Cardiac fibroblast (primary cell): ENCODE results near the gene SH3D21.

Experiments
- DNase-seq, 2 donors: peaks; one replicate each; pipeline versions ENCODE4 v3.0.0 to v3.0.0-alpha.2; 2010; ENCODE audit warnings: low read depth in 2 of 2
- H3K4me3 ChIP-seq, 2 donors: replicated peaks in 1 of 2; 1 replicate in 1 of 2; 2 replicates in 1 of 2; pipeline ENCODE4 v1.5.1; 2011; ENCODE audit warnings: low read depth in 2 of 2, low read length in 2 of 2, mild to moderate bottlenecking in 2 of 2, moderate library complexity in 1 of 2
- CTCF ChIP-seq: IDR thresholded peaks from one replicate; pipeline ENCODE4 v1.5.1; 2011; ENCODE audit warnings: low read depth, mild to moderate bottlenecking, low read length, inconsistent platforms

The SH3D21 gene

GRCh38 chr1:36366091-36366661 is 60.0 kb downstream of the SH3D21 start:
- TF ChIP-seq CTCF, result no peak
- peak; percentile 68 to 70 for DNase-seq
- H3K4me3 ChIP-seq, result no peak overlapping the region

GRCh38 chr1:36367066-36367465 is 60.9 kb downstream of the SH3D21 start:
- no peak for DNase-seq
- H3K4me3 ChIP-seq, result no peak overlapping the region

GRCh38 chr1:36367798-36368197 is 61.6 kb downstream of the SH3D21 start:
- TF ChIP-seq CTCF, result no peak
- no peak for DNase-seq
- no peak overlapping the region for H3K4me3 ChIP-seq

More at GRCh38 chr1:36367066-36367465, 60.9 kb downstream of the SH3D21 start:
- TF ChIP-seq CTCF, result no peak

- no peak overlapping the region for H3K4me3 ChIP-seq
- TF ChIP-seq CTCF, result peak; percentile 92
- peak; percentile 76 for DNase-seq
Measured at GRCh38 chr1:36369061-36369861, 63.1 kb downstream of the SH3D21 start.
